Measurements from ENCODE around the gene ATXN1. TPM values are rescaled to one million over a fixed set of nuclear protein-coding genes. Genes with fewer than 3 reads are reported as not detected.

The ATXN1 gene
- total RNA-seq, 1 experiment from 2014 or later: 10.4 TPM

GRCh38 chr6:16512544-16513290 lies 248.5 kb downstream of the ATXN1 start:
- no peak for DNase-seq (ENCODE audit: low read depth)

GRCh38 chr6:16511723-16512489 lies 249.4 kb downstream of the ATXN1 start:
- DNase-seq (ENCODE audit: low read depth): no peak

- DNase-seq (ENCODE audit: low read depth): peak; percentile 57
Observed at GRCh38 chr6:16511040-16511660, 250.1 kb downstream of the ATXN1 start.

- no peak for DNase-seq (ENCODE audit: low read depth)
Observed at GRCh38 chr6:16510245-16510644, 251.0 kb downstream of the ATXN1 start.

DNA sequence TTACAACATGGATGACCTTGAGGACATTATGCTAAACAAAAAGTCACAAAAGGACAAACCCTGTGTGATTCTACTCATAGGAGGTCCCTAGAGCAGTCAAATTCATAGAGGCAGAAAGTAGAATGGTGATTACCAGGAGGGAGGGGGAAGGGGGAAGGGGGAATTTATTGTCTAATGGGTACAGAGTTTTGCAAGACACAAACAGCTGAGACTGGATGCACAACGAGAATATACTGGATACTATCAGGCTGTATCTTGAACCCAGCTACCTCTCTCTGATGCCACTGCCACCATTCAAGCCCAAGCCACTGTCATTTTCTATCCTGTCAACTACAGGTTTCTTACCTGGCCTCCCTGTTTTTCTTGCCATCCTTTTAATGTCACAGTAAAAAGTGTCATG lies 252.3 kb downstream of the ATXN1 start:
- DNase-seq (ENCODE audit: low read depth): no peak

DNA sequence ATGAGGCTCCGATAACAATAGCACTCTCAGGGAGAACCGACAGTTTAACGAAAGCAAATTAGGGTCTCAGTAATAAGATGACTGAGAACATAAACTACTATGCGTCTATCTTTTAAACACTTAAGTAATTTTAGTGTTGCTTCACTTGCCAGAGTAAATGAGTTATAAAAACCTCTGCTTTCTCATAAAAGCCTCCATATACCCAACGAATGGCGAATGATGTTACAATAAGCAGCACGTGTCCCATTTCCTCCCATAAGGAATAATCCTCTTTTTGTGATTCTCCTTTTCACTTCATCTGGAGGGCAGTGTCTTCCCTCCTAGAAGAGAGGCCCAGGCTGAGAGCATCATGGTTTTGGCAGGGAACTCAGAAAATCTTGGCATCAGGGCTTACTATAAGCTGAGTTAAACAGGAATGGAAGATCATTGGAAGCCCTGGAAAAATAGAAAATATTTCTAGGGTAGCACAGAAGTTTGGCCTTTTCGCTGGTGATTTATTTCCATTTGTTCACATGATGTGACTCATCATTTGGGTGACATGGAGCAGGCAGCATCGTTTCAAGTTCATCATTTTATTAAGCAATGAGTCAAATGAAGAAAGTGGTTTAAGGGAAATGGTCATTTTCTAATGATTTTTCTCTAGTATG lies 255.4 kb downstream of the ATXN1 start:
- peak; percentile 20 for DNase-seq (ENCODE audit: low read depth)

GRCh38 chr6:16504609-16505008 lies 256.7 kb downstream of the ATXN1 start:
- DNase-seq (ENCODE audit: low read depth): no peak

DNA sequence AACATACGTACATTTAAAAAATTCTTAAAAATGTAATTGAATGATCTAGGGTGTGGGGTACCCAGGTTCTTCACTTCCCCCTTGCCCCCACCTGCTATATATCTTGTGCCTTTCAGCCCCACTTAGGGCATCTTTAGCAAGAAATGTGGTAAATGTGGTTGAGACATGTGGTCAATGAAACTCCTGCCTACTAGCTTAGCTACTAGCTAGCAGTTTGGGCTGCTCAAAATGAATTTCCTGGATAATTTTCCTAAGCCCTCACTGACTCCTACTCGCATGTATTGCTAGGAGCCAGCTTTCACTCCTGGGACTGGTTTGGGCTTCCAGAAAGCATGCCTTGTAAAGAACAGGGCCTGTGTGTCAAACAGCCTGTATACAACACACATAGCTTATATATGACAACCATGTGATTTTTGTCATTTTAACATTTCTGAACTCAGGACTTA lies 257.3 kb downstream of the ATXN1 start:
- DNase-seq (ENCODE audit: low read depth): no peak

- no peak for DNase-seq (ENCODE audit: low read depth)
Observed at GRCh38 chr6:16503241-16503775, 258.0 kb downstream of the ATXN1 start.

DNA sequence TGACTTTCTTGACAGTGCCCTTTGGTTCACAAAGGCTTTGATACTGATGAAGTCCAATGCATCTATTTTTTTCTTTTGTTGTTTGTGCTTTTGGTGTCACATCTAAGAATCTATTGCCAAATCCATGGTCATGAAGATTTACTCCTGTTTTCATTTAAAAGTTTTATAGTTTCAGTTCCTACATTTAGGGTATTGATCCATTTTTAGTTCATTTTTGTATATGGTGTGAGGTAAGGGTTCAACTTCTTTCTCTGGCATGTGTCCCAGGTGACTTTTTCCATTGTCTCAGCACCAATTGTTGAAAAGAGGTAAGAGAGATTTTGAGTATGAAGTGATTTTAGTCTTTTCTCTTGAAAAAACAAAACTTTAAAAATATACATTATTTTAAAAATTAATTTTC lies 262.3 kb downstream of the ATXN1 start:
- DNase-seq (ENCODE audit: low read depth): no peak

- DNase-seq (ENCODE audit: low read depth): no peak
Observed at GRCh38 chr6:16498237-16498636, 263.0 kb downstream of the ATXN1 start.

DNA sequence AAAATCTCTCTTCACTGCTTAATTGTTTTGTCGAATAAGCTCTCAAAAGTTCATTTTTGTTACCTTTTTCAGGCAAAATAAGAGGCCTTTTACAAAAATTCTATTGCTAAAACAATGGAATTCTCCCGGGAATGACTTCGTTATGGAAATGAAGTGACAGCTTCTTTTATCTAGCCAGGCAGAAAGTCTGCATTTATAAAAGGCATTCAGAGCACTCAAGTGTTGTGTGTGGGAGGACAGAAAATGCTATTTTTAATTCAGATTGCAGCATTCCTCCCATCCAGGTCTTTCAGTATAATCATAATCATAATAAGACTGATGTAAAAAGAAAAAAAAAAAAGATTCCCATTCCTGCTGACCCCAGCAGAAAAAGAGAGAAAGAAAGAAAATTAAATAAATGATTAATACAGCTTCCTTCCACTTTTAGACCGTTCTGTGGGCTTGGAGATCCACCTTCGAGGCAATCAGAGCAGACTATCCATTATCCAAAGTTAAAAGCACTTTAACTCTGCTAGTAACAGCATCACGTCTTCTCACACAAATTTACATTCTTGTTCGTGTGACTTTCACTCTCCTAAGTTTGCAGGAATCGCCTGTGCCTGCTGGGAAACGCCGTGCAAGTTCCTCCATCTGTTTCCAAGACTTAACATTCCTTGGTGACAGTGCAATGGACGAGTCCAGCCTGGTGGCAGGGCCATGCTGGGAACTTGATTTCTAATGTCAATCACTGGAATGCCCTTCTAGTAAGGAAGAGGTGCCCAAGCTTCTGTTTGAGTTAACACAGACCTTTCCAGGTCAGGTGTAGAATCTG lies 264.1 kb downstream of the ATXN1 start:
- no peak for DNase-seq (ENCODE audit: low read depth)

- no peak for DNase-seq (ENCODE audit: low read depth)
Observed at GRCh38 chr6:16496210-16496609, 265.1 kb downstream of the ATXN1 start.

GRCh38 chr6:16494793-16495192 lies 266.5 kb downstream of the ATXN1 start:
- DNase-seq (ENCODE audit: low read depth): peak; percentile 60

GRCh38 chr6:16493802-16494201 lies 267.5 kb downstream of the ATXN1 start:
- DNase-seq (ENCODE audit: low read depth): no peak

DNA sequence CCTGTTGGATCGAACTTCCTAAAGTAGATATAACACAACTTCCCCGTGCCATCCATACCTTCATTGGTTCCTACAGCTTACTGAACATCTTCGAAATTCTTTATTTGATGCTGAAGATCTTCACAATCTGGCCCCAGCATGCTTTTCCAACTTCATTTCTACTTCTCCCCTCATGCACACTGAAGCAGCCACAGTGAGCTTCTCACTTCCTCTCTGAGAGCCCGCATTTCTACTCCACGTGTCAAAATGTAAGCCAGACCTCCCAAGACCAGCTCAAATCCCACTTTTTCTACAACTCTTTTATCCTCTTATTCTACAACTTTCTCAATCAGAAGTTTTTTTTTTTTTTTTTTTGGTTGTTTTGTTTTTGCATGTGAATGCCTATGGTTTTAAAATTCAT lies 268.1 kb downstream of the ATXN1 start:
- DNase-seq (ENCODE audit: low read depth): no peak

- DNase-seq (ENCODE audit: low read depth): no peak
Observed at GRCh38 chr6:16491666-16492313, 269.5 kb downstream of the ATXN1 start.

DNA sequence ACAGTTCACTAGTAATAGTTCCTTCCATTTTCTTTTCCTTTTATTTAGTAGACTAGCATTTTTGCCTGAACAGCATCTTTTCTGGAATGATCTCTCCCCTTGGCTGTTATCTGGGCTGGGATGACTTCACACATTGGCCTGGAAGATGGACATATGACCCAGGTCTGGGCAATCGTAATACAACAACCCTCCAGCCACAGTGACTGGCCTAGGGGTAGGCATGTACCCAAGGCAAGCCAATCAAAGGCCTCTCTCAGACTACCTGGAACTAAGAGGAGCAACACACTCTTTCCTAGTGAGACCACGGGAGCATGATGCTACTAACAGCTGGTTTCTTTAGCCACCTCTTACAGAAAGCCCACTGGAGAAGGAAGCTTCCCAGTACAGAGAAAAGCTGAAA lies 270.6 kb downstream of the ATXN1 start:
- DNase-seq (ENCODE audit: low read depth): no peak

DNA sequence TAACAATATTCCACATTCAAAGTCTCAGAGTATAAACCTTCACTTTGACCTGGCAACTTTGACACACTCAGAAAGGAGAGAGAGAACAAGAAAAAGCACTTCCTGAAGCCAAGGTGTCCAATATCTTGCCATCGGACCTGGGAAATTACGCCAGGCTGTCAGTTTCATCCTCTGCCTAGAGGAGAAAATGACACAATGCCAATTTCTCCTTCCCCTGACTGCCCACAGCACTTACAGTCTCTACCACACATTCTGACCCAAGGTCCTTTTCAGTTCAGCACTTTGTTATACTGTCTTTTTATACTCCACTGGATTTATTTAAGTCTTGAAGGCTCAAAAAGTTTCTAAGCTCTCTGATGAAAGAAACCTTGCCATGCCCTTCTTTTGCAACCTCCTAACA lies 272.4 kb downstream of the ATXN1 start:
- no peak for DNase-seq (ENCODE audit: low read depth)

- DNase-seq (ENCODE audit: low read depth): no peak
Observed at GRCh38 chr6:16487996-16488674, 273.1 kb downstream of the ATXN1 start.

Measured in HT1080 (cell line).